ENCODE measurements around the gene FBXL7.

FBXL7 gene

GRCh38 chr5:15515229-15515628, 15.2 kb downstream of the FBXL7 start:
- DNase-seq (ENCODE audit: low spot score): no peak
- TF ChIP-seq, protein P1, sequence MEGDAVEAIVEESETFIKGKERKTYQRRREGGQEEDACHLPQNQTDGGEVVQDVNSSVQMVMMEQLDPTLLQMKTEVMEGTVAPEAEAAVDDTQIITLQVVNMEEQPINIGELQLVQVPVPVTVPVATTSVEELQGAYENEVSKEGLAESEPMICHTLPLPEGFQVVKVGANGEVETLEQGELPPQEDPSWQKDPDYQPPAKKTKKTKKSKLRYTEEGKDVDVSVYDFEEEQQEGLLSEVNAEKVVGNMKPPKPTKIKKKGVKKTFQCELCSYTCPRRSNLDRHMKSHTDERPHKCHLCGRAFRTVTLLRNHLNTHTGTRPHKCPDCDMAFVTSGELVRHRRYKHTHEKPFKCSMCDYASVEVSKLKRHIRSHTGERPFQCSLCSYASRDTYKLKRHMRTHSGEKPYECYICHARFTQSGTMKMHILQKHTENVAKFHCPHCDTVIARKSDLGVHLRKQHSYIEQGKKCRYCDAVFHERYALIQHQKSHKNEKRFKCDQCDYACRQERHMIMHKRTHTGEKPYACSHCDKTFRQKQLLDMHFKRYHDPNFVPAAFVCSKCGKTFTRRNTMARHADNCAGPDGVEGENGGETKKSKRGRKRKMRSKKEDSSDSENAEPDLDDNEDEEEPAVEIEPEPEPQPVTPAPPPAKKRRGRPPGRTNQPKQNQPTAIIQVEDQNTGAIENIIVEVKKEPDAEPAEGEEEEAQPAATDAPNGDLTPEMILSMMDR (IDR thresholded peaks at IDR 0.05; ENCODE audit: extremely low read depth, missing control alignments): no peak

DNA sequence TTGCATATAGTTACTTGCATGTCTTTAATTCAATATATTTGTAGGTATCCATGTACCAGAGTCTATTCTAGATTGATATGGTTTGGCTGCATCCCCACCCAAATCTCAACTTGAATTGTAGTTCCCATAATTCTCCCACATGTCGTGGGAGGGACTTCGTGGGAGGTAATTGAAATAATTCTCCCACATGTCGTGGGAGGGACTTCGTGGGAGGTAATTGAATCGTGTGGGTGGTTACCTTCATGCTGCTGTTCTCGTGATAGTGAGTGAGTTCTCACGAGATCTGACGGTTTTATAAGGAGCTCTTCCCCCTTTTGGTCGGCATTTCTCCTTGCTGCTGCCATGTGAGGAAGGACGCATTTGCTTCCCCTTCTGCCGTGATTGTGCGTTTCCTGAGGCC, 16.5 kb downstream of the FBXL7 start:
- TF ChIP-seq, protein P1 (IDR thresholded peaks at IDR 0.05; ENCODE audit: extremely low read depth, missing control alignments): no peak
- no peak for DNase-seq (ENCODE audit: low spot score)

- no peak for DNase-seq (ENCODE audit: low spot score)
- TF ChIP-seq, protein P1 (IDR thresholded peaks at IDR 0.05; ENCODE audit: extremely low read depth, missing control alignments): no peak
Measured at GRCh38 chr5:15518786-15519185, 18.8 kb downstream of the FBXL7 start.

DNA sequence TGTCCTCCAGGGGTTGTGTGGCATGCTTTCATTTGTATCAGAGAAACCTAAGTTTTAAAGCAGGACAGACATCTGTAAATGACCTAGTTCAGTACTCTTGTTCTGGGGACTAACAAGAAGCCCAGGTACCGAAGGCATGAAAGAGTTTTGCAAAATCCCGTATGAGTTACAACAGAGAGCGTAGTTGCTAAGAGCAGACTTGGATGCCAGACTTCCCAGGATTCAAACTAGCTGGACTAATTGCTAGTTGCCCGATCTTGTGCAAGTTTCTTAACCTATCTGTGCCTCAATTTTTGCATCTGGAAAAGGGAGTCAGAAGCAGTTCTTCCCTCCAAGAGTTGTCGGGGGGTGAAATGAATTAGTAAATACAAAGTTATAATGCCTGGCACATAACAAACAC, 20.9 kb downstream of the FBXL7 start:
- no peak for DNase-seq (ENCODE audit: low spot score)
- TF ChIP-seq, protein P1 (IDR thresholded peaks at IDR 0.05; ENCODE audit: extremely low read depth, missing control alignments): no peak

- DNase-seq (ENCODE audit: low spot score): no peak
- TF ChIP-seq, protein P1 (IDR thresholded peaks at IDR 0.05; ENCODE audit: extremely low read depth, missing control alignments): no peak
Measured at GRCh38 chr5:15521381-15522186, 21.6 kb downstream of the FBXL7 start.

DNA sequence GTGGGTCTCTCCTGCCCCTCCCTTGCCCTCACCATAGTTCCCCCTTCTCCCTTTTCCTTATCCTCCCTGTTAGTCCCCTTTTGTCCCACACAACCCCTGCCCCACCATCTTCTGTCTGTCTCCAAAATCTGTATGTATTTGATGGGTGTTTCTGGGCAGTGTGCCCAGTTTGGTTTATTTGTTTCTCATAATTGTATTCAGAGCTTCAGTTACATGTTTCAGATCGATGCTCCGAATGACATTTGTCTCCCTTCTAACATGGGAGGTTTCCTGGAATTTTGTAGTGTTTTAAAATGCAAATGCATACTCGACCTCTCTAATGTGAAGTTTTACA, 22.2 kb downstream of the FBXL7 start:
- TF ChIP-seq, protein P1 (IDR thresholded peaks at IDR 0.05; ENCODE audit: extremely low read depth, missing control alignments): no peak
- no peak for DNase-seq (ENCODE audit: low spot score)

- TF ChIP-seq, protein P1 (IDR thresholded peaks at IDR 0.05; ENCODE audit: extremely low read depth, missing control alignments): no peak
- no peak for DNase-seq (ENCODE audit: low spot score)
Measured at GRCh38 chr5:15524712-15525111, 24.7 kb downstream of the FBXL7 start.
